ENCODE measurements around the gene MAEA.

The MAEA gene

DNA sequence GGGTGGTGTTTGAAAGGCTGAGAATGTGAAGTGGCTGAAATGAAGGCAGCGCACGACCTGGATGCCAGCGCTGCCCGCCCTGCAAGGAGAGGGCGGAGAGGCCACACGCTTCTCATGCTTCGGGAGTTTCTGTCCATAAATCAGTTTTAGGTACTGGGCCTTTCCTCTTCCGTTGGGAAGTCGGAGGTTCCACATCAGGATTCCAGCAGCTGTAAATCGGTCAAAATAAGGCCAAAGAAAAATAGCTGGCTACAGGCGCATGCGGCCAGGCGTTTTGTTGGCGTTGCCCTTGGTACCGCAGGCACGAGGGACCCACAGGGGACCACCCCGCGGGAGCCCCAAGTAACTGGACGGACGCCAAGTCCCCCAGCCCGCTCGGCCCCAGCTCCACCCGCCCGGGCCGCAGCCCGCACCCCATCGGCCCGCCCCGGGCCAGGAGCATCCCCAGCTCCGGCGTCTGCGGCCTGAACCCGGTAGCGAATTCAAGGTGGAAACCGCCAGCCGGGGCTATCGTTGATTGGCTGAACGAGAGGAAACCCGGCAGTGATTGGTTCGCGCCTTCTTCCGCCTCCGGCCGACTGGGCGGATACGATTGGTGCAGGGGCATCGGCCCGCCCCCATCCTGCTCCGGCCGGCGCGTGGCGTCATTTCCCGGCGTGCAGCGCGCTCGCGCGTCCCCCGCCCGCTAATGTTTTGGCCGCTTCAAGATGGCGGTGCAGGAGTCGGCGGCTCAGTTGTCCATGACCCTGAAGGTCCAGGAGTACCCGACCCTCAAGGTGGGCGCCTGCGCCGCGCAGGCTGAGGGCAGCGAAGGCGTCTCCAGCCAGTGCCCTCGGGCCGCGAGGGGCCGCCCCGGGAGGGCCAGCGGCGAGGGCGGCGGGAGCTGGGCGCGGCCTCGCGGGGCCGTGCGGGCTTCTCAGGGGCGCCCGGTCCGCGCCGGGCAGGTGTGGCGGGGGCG, at the start of gene MAEA:
TSS of gene MAEA (plus strand) at position 685 of the 958 bp plus-strand sequence. CDS start at position 708, 23 bp downstream.
- TF ChIP-seq, protein P1, sequence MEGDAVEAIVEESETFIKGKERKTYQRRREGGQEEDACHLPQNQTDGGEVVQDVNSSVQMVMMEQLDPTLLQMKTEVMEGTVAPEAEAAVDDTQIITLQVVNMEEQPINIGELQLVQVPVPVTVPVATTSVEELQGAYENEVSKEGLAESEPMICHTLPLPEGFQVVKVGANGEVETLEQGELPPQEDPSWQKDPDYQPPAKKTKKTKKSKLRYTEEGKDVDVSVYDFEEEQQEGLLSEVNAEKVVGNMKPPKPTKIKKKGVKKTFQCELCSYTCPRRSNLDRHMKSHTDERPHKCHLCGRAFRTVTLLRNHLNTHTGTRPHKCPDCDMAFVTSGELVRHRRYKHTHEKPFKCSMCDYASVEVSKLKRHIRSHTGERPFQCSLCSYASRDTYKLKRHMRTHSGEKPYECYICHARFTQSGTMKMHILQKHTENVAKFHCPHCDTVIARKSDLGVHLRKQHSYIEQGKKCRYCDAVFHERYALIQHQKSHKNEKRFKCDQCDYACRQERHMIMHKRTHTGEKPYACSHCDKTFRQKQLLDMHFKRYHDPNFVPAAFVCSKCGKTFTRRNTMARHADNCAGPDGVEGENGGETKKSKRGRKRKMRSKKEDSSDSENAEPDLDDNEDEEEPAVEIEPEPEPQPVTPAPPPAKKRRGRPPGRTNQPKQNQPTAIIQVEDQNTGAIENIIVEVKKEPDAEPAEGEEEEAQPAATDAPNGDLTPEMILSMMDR (conservative IDR thresholded peaks at IDR 0.05; ENCODE audit: low read depth, low read length) = no peak
- peak within 1 kb of the TSS; percentile 84 for H3K4me3 ChIP-seq (ENCODE audit: low read length)
- peak; percentile 89 for DNase-seq (ENCODE audit: low read depth)

DNA sequence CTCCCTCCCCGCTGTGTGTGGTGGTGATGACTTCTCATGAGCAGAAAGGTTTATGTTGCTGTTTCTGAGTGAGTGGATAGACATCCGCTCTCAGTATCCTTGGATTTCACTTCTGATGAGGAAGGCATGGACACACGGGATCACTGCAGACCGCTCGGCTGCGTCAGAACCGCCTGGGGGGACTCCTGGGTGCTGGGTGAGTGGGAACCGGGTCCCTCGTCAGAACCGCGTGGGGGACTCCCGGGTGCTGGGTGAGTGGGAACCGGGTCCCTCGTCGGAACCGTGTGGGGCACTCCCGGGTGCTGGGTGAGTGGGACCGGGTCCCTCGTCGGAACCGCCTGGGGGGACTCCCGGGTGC, 49.8 kb upstream of the MAEA start:
- DNase-seq (ENCODE audit: low read depth) = no peak
- H3K4me3 ChIP-seq (ENCODE audit: low read length) = no peak overlapping the region
- TF ChIP-seq, protein P1 (conservative IDR thresholded peaks at IDR 0.05; ENCODE audit: low read depth, low read length) = no peak

DNA sequence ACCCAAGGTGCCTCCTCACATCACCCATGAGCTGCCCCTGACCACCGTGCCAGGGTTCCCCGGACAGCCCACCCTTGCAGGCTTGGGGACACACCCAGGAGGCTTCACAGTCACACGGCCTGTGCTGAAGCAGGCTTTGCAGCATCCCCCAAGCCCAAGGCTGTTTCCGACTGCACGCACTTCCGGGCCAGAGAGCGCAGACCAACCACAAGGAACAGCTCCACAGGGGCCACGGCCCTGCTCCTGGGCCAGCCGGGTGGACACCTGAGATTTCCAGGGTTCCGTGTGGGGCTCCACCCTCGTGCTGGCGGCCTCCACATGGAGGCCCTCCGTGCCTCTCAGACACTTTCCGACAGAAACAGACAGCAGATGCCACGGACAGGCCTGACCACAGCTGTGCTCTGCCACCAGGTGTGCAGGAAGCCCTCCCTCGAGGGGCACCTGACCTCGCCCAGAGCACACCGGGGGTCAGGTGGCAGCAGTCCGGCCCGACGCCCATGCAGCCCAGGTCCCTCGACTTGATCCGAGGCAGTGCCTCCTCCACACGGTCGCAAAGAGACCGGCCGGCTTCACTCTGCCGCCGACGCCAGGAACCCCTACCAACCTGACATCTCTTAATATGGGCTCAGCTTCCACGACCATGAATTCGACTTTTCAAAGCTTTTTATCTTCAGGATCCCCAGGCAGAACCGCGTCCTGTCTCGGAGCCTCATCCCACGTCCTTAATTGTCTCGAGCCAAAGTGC, 48.8 kb upstream of the MAEA start:
- no peak overlapping the region for H3K4me3 ChIP-seq (ENCODE audit: low read length)
- DNase-seq (ENCODE audit: low read depth) = no peak
- TF ChIP-seq, protein P1 (conservative IDR thresholded peaks at IDR 0.05; ENCODE audit: low read depth, low read length) = no peak

DNA sequence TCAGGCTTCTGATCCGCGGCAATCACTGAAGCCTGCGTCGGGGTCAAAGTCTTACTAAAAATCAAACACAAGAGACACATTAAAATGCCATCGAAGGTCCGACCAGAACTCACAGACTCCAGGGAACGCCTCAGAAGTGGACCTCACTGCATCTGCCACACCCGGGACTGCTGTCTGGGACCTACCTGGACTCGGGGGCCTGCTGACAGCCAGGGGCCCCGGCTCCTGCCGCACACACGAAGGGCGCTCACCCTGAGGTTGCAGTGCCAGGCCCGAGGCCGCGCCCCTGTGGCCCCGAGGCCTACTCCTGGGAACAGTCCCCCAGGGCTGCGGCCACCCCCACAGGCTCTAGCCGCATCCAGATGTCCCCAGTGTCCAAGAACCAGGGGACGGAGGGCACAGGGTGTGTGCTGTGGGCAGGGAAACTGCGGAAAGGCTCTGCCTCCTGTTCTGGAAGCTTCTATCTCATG, 48.2 kb upstream of the MAEA start:
- no peak for DNase-seq (ENCODE audit: low read depth)
- H3K4me3 ChIP-seq (ENCODE audit: low read length) = no peak overlapping the region
- TF ChIP-seq, protein P1 (conservative IDR thresholded peaks at IDR 0.05; ENCODE audit: low read depth, low read length) = no peak

DNA sequence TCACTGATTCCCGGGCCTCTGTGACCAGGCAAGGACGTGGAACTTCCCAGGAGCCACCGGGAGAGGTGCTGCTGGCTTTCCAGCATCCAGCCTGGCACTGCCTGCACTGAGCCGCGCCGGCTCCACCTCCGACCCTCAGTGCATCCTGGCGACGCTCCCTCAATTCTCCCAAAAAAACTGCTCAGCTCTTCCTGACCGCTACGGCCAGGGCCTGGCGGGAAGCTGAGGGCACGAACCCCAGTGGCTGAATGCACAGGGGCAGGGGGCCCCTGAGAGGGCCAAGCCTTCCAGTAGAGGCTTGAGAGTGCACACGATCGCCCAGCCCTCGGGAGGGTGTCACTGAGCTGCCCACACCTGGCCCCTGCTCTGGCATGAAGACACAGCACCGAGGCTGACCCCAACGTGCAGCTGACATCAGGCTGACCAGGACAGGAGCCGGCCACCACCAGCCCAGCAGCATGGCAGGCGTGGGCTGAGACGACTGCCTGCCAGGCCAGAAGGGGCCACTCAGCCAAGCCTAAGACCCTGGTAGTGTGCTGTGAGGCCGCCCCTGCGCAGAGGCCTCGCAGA, 47.7 kb upstream of the MAEA start:
- TF ChIP-seq, protein P1 (conservative IDR thresholded peaks at IDR 0.05; ENCODE audit: low read depth, low read length) = no peak
- H3K4me3 ChIP-seq (ENCODE audit: low read length) = no peak overlapping the region

DNA sequence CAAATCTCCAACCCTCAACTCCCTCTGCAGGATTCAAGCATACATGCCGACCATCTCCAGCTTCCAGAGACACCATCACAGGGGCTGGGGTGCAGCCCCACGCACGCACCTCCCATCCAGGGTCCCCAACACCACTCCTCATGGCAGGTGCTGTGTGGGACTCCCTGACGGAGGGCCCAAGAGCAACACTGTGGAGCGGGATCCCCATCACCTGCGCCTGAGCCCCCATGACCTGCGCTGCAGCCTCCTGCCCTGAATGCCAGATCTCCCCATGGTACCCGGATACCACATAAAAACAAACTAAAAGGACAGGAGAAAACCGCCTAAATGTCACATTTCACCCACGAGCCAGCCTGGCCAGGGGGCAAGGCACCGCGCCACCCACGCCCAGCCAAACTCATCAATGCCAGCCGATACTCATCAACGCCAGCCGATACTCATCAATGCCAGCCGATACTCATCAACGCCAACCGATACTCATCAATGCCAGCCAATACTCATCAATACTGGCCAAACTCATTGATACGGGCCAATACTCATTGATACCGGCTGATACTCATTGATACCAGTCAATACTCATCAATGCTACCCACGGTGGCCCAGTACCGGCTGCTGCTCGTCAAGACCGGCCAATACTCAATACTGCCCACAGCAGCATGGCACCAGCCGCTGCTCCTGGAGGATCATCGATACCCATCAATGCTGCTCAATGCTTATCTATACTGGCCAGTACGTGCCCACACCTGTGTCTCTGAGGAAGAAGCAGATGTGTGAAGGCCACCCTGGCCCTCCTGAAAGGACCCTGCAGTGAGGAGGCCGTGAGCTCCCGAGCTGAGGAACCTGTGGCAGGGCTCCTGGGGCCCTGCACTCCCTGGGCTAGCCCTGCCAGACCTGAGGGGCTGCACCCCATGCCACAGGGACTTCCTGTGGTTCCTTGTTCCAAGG, 46.9 kb upstream of the MAEA start:
- TF ChIP-seq, protein P1 (conservative IDR thresholded peaks at IDR 0.05; ENCODE audit: low read depth, low read length) = no peak
- no peak overlapping the region for H3K4me3 ChIP-seq (ENCODE audit: low read length)
- no peak for DNase-seq (ENCODE audit: low read depth)

More for the DNA sequence above, 47.7 kb upstream of the MAEA start:
- no peak for DNase-seq (ENCODE audit: low read depth)
